GM23338 (cell line): ENCODE data around the gene SOX13.

Experiments used
- CREB1 ChIP-seq: fragments of 250-450 bp; sonication (Bioruptor Pico); IDR thresholded peaks from 2 replicates; pipeline ENCODE4 v1.5.0; 2020; ENCODE audit warnings: low read depth, mild to moderate bottlenecking, moderate library complexity
- EZH2 ChIP-seq: fragments of 200-600 bp; sonication (generic); IDR thresholded peaks from one replicate; pipeline ENCODE4 v1.8.0; 2017; ENCODE audit warnings: antibody characterized with exemption, mild to moderate bottlenecking, low read depth; ENCODE audit not compliant: unreplicated experiment
- EZH2phosphoT487 ChIP-seq: fragments of 200-600 bp; sonication (generic); IDR thresholded peaks from one replicate; pipeline ENCODE4 v1.8.1; 2018; ENCODE audit warnings: antibody characterized with exemption; ENCODE audit not compliant: unreplicated experiment
- JUNB ChIP-seq: IDR thresholded peaks from one replicate; pipeline ENCODE4 v1.6.1; 2016; ENCODE audit warnings: antibody characterized with exemption; ENCODE audit not compliant: unreplicated experiment
- POLR2AphosphoS5 ChIP-seq: IDR thresholded peaks from 2 replicates; pipeline ENCODE4 v1.6.1; 2016; ENCODE audit warnings: antibody characterized with exemption, low read depth
- ZNF114 ChIP-seq: fragments of 250-450 bp; sonication (Bioruptor Pico); IDR thresholded peaks from 2 replicates; pipeline ENCODE4 v1.5.0; 2020; ENCODE audit warnings: mild to moderate bottlenecking, moderate library complexity
- ZNF331 ChIP-seq: fragments of 250-450 bp; sonication (Bioruptor Pico); IDR thresholded peaks from 2 replicates; pipeline ENCODE4 v1.5.0; 2020; ENCODE audit warnings: low read depth, mild to moderate bottlenecking, moderate library complexity
- TF ChIP-seq, protein P1 (sequence below): IDR thresholded peaks from one replicate; pipeline ENCODE4 v1.6.1; 2018; ENCODE audit warnings: antibody characterized with exemption; ENCODE audit not compliant: unreplicated experiment
- TF ChIP-seq, protein P2 (sequence below), 2 experiments: fragments of 200-600 bp in 1 of 2; sonication (generic) in 1 of 2; conservative IDR thresholded peaks; 2 replicates each; pipeline versions ENCODE4 v1.5.1 to v1.6.1; 2016 to 2017; ENCODE audit warnings: antibody characterized with exemption in 2 of 2, low read depth in 2 of 2, mild to moderate bottlenecking in 2 of 2, moderate library complexity in 1 of 2
- TF ChIP-seq, protein P3 (sequence below): IDR thresholded peaks from 2 replicates; pipeline ENCODE4 v1.6.1; 2016; ENCODE audit warnings: antibody characterized with exemption
- TF ChIP-seq, protein P4 (sequence below): fragments of 250-450 bp; sonication (Bioruptor Pico); IDR thresholded peaks from 2 replicates; pipeline ENCODE4 v1.5.0; 2020; ENCODE audit warnings: mild to moderate bottlenecking, moderate library complexity

DNA sequence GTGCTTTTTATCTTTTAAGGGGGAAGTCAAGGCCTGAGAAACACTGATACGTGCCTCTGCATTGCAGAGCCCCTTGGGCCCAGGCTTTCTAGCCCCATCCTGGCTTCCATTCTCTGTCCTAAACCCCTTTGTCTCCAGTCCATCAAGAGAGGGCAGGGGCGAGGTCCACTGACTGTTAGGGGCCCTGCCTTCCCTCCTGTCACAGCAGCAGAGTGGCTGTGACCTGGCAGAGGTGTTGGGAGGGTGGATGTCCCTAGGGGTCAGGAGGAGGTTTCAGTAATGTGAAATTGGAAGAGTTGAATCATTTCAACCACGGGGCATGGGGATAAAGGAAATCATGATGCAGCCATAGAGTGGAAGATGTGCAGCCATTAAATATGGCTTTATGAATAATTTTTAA is 24.0 kb downstream of the SOX13 start:
- TF ChIP-seq, protein P1, sequence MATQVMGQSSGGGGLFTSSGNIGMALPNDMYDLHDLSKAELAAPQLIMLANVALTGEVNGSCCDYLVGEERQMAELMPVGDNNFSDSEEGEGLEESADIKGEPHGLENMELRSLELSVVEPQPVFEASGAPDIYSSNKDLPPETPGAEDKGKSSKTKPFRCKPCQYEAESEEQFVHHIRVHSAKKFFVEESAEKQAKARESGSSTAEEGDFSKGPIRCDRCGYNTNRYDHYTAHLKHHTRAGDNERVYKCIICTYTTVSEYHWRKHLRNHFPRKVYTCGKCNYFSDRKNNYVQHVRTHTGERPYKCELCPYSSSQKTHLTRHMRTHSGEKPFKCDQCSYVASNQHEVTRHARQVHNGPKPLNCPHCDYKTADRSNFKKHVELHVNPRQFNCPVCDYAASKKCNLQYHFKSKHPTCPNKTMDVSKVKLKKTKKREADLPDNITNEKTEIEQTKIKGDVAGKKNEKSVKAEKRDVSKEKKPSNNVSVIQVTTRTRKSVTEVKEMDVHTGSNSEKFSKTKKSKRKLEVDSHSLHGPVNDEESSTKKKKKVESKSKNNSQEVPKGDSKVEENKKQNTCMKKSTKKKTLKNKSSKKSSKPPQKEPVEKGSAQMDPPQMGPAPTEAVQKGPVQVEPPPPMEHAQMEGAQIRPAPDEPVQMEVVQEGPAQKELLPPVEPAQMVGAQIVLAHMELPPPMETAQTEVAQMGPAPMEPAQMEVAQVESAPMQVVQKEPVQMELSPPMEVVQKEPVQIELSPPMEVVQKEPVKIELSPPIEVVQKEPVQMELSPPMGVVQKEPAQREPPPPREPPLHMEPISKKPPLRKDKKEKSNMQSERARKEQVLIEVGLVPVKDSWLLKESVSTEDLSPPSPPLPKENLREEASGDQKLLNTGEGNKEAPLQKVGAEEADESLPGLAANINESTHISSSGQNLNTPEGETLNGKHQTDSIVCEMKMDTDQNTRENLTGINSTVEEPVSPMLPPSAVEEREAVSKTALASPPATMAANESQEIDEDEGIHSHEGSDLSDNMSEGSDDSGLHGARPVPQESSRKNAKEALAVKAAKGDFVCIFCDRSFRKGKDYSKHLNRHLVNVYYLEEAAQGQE: no peak
- TF ChIP-seq EZH2: no peak
- TF ChIP-seq, protein P2, sequence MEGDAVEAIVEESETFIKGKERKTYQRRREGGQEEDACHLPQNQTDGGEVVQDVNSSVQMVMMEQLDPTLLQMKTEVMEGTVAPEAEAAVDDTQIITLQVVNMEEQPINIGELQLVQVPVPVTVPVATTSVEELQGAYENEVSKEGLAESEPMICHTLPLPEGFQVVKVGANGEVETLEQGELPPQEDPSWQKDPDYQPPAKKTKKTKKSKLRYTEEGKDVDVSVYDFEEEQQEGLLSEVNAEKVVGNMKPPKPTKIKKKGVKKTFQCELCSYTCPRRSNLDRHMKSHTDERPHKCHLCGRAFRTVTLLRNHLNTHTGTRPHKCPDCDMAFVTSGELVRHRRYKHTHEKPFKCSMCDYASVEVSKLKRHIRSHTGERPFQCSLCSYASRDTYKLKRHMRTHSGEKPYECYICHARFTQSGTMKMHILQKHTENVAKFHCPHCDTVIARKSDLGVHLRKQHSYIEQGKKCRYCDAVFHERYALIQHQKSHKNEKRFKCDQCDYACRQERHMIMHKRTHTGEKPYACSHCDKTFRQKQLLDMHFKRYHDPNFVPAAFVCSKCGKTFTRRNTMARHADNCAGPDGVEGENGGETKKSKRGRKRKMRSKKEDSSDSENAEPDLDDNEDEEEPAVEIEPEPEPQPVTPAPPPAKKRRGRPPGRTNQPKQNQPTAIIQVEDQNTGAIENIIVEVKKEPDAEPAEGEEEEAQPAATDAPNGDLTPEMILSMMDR (conservative IDR thresholded peaks at IDR 0.05; ENCODE audit: low read depth in 2 of 2): no peak
- TF ChIP-seq EZH2phosphoT487: no peak
- no peak for TF ChIP-seq POLR2AphosphoS5
- TF ChIP-seq, protein P3, sequence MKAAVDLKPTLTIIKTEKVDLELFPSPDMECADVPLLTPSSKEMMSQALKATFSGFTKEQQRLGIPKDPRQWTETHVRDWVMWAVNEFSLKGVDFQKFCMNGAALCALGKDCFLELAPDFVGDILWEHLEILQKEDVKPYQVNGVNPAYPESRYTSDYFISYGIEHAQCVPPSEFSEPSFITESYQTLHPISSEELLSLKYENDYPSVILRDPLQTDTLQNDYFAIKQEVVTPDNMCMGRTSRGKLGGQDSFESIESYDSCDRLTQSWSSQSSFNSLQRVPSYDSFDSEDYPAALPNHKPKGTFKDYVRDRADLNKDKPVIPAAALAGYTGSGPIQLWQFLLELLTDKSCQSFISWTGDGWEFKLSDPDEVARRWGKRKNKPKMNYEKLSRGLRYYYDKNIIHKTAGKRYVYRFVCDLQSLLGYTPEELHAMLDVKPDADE: no peak
- no peak for TF ChIP-seq CREB1 (CRISPR knock-in tag)
- TF ChIP-seq JUNB: no peak
- TF ChIP-seq ZNF114 (CRISPR knock-in tag): no peak
- no peak for TF ChIP-seq ZNF331 (CRISPR knock-in tag)
- TF ChIP-seq, protein P4, sequence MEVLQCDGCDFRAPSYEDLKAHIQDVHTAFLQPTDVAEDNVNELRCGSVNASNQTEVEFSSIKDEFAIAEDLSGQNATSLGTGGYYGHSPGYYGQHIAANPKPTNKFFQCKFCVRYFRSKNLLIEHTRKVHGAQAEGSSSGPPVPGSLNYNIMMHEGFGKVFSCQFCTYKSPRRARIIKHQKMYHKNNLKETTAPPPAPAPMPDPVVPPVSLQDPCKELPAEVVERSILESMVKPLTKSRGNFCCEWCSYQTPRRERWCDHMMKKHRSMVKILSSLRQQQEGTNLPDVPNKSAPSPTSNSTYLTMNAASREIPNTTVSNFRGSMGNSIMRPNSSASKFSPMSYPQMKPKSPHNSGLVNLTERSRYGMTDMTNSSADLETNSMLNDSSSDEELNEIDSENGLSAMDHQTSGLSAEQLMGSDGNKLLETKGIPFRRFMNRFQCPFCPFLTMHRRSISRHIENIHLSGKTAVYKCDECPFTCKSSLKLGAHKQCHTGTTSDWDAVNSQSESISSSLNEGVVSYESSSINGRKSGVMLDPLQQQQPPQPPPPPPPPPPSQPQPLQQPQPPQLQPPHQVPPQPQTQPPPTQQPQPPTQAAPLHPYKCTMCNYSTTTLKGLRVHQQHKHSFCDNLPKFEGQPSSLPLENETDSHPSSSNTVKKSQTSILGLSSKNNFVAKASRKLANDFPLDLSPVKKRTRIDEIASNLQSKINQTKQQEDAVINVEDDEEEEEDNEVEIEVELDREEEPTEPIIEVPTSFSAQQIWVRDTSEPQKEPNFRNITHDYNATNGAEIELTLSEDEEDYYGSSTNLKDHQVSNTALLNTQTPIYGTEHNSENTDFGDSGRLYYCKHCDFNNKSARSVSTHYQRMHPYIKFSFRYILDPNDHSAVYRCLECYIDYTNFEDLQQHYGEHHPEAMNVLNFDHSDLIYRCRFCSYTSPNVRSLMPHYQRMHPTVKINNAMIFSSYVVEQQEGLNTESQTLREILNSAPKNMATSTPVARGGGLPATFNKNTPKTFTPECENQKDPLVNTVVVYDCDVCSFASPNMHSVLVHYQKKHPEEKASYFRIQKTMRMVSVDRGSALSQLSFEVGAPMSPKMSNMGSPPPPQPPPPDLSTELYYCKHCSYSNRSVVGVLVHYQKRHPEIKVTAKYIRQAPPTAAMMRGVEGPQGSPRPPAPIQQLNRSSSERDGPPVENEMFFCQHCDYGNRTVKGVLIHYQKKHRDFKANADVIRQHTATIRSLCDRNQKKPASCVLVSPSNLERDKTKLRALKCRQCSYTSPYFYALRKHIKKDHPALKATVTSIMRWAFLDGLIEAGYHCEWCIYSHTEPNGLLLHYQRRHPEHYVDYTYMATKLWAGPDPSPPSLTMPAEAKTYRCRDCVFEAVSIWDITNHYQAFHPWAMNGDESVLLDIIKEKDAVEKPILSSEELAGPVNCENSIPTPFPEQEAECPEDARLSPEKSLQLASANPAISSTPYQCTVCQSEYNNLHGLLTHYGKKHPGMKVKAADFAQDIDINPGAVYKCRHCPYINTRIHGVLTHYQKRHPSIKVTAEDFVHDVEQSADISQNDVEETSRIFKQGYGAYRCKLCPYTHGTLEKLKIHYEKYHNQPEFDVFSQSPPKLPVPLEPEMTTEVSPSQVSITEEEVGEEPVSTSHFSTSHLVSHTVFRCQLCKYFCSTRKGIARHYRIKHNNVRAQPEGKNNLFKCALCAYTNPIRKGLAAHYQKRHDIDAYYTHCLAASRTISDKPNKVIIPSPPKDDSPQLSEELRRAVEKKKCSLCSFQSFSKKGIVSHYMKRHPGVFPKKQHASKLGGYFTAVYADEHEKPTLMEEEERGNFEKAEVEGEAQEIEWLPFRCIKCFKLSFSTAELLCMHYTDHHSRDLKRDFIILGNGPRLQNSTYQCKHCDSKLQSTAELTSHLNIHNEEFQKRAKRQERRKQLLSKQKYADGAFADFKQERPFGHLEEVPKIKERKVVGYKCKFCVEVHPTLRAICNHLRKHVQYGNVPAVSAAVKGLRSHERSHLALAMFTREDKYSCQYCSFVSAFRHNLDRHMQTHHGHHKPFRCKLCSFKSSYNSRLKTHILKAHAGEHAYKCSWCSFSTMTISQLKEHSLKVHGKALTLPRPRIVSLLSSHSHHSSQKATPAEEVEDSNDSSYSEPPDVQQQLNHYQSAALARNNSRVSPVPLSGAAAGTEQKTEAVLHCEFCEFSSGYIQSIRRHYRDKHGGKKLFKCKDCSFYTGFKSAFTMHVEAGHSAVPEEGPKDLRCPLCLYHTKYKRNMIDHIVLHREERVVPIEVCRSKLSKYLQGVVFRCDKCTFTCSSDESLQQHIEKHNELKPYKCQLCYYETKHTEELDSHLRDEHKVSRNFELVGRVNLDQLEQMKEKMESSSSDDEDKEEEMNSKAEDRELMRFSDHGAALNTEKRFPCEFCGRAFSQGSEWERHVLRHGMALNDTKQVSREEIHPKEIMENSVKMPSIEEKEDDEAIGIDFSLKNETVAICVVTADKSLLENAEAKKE: no peak
